GM11168 (cell line): ENCODE results near the gene P2RX6.
"Not testable (repeated sequence)": the region's sequence is repeated elsewhere in the genome, so short reads cannot be mapped to it uniquely, and the experiment has no call there.

Experiments
- in situ Hi-C: fragments of 300-500 bp; cut with MboI; formaldehyde crosslinking; loops from one replicate; pipeline ENCODE4 v1.12.0; 2022; ENCODE audit warnings: low sequenced_read_pairs; ENCODE audit not compliant: unreplicated experiment

The P2RX6 gene

GRCh38 chr22:21014726-21015465 is at the start of gene P2RX6:
TSS of gene P2RX6 (plus strand) at chr22:21015165. CDS start at chr22:21015175, 10 bp downstream.
- in situ Hi-C loops: no loop called here

- in situ Hi-C loops: no loop called here
These were observed 48.8 kb upstream of the P2RX6 start for GRCh38 chr22:20965888-20966855.

DNA sequence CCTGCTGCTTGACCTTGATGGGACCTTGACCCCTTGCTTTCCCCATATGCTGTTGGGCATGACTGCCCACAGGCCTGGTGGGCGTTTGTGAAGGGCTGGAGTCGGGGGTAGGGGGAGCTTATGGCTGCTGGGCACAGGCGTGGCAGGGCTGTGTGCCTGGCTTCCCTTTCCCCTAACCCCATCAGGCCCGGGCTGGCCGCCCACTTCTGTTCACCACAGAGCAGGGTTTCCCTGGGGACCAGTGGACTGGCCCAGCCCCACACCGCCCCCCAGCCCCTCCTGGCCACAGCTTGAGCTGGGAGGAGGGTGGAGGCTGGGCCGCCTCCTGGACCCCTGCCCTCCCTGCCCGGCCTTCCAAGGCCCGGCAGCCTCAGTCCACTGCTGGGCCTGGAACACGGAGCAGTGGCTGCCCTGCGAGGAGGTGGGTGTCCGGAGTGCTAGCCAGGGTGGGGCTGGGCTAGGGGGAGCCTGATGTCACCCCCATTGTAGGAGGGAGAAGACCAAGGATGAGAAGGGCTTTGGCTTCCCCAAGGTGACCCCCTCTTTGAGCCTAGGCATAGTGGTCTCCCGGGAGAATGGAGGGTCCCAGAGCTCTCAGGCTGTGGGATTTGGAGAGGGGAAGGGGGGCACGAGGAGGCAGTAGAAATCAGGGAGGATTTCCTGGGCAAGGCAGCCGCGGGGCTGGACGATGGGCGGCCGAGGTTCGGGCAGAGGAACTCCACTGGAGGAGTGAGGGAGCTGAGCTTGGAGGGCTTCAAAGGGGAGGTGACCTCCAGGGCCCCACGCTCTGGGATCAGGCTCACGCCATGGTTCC is 47.9 kb upstream of the P2RX6 start, which contains the start of gene AIFM3:
Gene AIFM3 (plus strand): TSS at position 373 of the 814 bp plus-strand sequence. CDS start 690 bp downstream, outside the sequence.
- in situ Hi-C loops: no loop called here

DNA sequence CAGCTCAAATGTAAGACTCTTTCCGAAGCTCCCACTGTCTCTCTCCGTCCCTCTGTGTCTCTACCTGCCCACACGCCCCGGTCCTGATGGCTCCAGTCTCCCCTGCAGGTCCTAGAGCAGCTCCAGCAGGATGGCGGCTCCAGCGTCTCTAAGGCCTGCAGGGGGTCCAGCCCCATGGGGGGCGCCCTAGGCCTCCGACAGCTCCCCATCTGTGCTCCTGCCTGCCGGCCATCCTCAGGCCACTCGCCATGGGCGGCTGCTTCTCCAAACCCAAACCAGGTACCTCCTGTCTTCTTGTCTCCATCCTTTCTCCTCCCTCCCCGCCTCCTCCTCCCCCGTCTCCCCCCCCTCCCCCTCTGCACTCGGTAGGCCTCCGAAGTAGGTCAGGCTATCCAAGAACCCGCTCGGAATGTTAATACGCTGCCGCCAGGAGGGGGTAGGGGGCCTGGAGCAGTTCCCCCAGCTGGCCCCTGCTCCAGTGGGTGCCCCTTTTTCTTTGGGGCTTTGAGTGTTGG is 47.2 kb upstream of the P2RX6 start:
- in situ Hi-C loops: no loop called here

DNA sequence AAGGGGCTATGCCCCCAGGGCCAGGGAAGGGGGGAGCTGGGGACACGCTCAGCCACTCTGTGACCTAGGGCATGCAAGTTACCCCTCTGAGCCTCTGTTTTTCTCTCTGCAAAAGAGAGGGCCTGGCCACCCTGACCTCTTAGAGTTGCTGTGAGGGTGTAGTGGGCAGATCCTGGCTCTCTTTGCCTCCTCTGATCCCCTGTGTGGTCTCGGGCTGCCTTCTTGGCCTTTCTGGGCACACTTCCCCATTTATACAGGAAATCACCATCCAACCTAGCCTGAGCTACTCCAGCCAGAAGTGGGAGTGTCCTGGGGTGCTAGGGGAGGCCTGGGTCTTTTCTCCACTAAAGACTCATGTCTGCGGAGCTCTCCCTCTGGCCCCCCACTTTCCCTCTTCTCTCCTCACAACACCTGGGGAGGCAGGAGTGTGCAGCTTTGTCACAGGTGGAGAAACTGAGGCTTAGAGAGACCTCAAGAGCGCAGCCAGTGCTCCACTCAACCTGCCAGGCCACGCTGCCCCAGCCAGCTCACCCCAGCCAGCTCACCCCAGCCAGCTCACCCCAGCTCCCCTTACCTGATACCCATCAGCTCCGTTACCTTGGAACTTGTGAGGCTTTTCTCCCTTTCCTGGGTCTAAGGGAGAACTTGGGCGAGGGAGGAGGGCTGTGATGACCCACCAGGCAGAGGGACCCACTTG is 46.5 kb upstream of the P2RX6 start:
- in situ Hi-C loops: no loop called here

DNA sequence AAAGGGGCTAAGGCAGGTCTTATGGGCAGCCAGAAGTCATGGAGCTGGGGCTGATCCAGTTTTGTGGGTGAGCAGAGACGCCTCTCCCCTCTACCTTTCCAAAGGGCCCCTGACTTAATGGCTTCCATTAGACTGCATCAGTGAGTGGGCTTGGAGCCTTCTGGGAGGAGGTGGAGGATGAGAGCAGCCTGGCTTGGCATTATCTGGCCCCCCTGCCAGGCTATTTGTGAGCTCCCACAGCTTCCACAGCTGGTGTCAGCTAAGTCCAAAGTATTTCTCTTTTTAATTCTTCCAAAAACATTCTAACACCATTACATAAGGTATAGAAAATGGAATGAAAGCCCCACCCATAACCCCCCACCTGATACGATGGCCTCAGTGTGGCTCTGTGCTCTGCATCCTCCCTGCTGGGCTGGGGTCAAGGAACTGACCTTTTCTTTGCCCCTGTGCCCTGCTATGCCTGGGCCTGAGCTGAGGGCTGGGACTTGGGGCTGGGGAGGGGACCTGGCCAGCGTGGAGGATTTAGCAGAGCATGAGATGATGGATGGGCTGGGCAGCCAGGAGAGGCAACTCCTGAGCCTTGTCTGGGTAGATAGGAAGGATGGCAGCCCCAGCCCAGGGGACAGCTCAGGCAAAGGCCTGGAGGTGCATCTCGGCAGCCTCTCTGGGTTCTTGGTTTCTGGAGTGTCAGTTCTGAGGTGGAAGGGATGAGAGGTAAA is 43.9 kb upstream of the P2RX6 start:
- in situ Hi-C loops: no loop called here

GRCh38 chr22:20972014-20972694 is 42.8 kb upstream of the P2RX6 start:
- in situ Hi-C loops: not testable (repeated sequence)

DNA sequence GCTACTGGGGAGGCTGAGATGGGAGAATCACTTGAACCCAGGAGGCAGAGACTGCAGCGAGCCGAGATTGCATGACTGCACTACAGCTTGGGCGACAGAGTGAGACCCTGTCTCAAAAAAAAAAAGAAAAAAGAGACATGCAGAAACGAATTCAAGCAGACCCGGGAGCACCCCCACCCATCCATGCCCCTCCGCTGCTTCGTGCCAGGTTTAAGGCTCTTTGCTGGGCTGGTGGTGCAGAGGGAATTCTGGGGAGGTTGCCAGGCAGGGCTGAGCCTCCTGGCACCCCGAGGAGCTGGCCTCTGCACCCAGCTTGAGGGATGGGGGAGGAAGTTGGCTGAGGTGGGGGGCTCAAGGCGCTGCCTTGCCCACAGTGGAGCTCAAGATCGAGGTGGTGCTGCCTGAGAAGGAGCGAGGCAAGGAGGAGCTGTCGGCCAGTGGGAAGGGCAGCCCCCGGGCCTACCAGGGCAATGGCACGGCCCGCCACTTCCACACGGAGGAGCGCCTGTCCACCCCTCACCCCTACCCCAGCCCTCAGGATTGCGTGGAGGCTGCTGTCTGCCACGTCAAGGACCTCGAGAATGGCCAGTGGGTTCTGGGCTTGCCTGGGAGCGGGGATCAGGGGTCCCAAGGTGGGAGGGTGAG is 41.9 kb upstream of the P2RX6 start:
- in situ Hi-C loops: no loop called here

GRCh38 chr22:20973634-20974286 is 41.2 kb upstream of the P2RX6 start:
- in situ Hi-C loops: no loop called here

DNA sequence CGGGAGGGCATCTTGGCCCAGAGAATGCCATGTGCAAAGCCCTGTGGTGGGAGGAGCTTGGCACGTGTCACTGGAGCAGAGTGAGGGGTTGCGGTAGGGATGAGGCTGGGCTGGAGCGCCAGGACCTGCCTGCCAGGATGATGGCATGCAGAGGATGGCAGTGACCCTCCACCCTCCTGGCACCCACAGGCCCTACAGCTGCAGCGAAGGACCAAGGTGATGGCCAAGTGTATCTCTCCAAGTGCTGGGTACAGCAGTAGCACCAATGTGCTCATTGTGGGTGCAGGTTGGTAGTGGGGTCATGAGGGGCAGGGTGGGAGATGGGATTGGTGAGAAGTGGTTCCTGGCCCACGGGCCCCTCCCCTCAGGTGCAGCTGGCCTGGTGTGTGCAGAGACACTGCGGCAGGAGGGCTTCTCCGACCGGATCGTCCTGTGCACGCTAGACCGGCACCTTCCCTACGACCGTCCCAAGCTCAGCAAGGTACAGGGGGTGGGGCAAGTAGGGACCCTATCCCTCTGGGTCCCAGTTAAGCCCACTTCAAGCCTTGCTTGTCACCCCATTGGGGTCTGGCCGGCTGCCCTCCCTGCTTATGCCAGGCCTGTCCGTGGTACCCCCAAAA is 40.5 kb upstream of the P2RX6 start:
- in situ Hi-C loops: no loop called here

- in situ Hi-C loops: no loop called here
These were observed 39.2 kb upstream of the P2RX6 start for GRCh38 chr22:20975541-20976290.

DNA sequence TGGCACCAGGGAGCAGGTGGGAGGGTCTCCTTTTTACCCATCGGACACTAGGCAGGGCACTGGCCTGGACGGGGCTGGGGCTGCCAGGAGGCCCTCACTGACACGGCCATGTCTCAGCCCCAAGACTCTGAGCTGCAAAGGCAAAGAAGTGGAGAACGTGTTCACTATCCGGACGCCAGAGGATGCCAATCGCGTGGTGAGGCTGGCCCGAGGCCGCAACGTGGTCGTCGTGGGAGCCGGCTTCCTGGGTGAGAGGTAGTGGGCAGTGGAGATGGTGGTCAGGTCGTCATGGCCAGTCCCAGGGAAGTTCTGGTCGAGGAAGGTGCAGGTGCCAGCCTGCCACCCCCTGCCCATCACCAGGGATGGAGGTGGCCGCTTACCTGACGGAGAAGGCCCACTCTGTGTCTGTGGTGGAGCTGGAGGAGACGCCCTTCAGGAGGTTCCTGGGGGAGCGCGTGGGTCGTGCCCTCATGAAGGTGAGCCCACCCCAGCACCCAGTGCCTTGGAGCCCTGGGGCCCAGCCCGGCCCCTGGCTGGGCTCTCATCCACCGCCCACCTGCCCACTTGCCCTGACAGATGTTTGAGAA is 38.6 kb upstream of the P2RX6 start:
- in situ Hi-C loops: no loop called here

DNA sequence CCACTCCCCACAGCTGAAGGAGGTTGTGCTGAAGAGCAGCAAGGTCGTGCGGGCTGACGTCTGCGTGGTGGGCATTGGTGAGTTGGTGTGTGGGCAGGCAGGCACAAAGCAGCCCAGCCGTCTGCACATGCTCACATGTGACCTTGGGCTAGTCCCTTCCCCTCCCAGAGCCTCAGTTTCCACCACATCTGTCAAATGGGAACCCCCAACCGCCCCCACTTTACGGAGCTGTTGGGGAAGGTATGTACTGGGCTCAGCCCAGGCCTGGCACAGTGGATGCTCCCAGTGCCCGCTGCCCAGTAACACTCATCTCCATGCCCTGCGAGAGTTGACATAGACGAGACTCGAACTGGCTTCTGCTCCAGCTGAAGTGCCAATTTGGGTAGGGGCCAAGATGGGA is 37.9 kb upstream of the P2RX6 start:
- in situ Hi-C loops: no loop called here

DNA sequence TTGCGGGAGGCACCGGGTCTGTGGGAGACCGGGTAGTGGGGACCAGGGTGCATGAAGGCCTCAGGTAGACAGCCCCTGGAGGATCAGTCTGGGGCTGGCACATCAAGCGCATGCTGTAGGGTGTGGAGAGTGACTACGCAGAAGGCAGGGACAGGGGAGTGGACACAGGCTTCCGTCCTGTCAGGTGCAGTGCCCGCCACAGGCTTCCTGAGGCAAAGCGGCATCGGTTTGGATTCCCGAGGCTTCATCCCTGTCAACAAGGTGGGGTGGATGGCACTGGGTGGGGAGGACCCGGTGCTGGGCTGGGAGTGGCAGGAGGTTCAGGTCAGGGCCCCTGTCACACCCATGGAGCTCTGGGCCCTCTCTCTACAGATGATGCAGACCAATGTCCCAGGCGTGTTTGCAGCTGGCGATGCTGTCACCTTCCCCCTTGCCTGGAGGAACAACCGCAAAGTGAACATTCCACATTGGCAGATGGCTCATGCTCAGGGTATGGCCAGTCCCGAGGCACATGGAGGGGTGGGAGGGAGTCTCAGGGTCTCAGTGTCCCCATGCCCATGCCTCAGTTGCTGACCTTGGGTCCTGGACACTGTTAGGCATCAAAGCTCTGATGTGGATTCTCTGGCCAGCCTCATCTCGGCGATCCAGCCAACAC is 37.3 kb upstream of the P2RX6 start:
- in situ Hi-C loops: no loop called here

GRCh38 chr22:20978419-20978818 is 36.5 kb upstream of the P2RX6 start:
- in situ Hi-C loops: no loop called here
